Stimulated activated CD8-positive, alpha-beta memory T cell treated with anti-CD3 and anti-CD28 coated beads, Interleukin-4, amount 100 ng/mL, for 24 hours (primary cell): Measurements from ENCODE around the gene TAS2R50.

Source experiments
- DNase-seq: peaks from one replicate; pipeline ENCODE4 v3.0.0-alpha.2; 2020; ENCODE audit warnings: low read depth

TAS2R50 gene

GRCh38 chr12:10952645-10953044 lies 34.1 kb downstream of the TAS2R50 start:
- DNase-seq: no peak

DNA sequence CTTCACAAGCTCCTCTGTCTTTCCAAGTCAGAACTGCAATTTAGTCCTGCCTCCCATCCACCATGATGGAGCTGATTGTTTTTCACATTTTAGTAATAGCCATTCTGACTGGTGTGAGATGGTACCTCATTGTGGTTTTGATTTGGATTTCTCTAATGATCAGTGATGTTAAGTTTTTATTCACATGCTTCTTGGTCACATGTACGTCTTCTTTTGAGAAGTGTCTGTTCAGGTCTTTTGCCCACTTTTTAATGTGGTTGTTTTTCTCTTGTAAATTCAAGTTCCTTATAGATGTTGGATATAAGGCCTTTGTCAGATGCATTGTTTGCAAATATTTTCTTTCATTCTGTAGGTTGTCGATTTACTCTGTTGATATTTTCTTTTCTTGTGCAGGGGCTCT lies 43.5 kb downstream of the TAS2R50 start:
- DNase-seq: no peak

GRCh38 chr12:10941916-10942607 lies 44.6 kb downstream of the TAS2R50 start:
- no peak for DNase-seq

- no peak for DNase-seq
These were observed 45.3 kb downstream of the TAS2R50 start for GRCh38 chr12:10941369-10941768.

DNA sequence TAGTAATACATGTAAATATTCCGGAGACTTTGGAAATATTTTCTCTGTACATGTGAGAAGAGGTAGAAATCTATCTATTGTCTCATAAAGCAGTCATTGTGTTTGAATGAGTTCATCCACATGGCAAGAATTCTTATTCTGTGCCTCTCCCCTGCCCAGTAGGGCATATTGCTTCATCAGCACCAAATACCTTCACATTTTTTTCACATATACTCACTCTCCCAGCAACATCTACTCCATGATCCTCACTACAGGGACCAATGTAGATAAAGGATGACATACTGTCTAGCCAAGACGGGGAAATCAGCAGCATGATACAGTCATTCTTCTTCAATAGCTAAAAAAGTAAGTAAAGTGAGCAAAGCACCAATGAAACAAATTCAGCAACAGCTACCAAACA lies 46.3 kb downstream of the TAS2R50 start:
- no peak for DNase-seq

DNA sequence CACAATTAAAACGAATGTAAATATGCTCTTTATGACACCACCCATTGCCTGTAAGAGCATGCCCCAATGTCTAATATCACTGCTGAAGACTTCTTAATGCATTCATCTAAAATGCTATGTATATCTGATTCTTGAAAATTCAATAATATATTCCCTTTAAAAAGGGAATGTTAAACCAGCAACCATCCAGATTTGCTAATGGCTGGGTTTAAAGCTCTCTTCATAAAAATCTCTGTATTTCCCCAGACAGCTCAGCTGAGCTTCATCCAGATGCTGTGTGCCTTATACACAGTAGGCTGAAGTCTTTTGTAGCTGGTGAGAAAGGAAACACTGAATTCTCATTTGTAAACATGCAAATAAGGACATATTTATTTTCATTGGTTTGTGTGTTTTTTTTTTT lies 47.5 kb downstream of the TAS2R50 start, which contains the start of gene TAS2R14:
Gene TAS2R14, minus strand, starts transcription at position 101 of the 400 bp plus-strand sequence. Its CDS starts 56 bp downstream, at position 45.
- DNase-seq: no peak

- no peak for DNase-seq
These were observed 50.2 kb downstream of the TAS2R50 start for GRCh38 chr12:10936506-10936905.
